GM23338 (cell line): ENCODE data around the gene CDC6. TPM values are rescaled to one million over a fixed set of nuclear protein-coding genes. Genes with fewer than 3 reads are reported as not detected.

ENCODE experiments used
- ATAC-seq: fragments of 200-7000 bp; cut with Tn5 transposase; 3 replicates; pipeline ENCODE4 v1.9.1; 2020
- DNase-seq: peaks from one replicate; pipeline ENCODE4 v3.0.0-alpha.2; 2015; ENCODE audit warnings: low spot score
- H2AFZ ChIP-seq: fragments of 200-600 bp; sonication (generic); 2 replicates; pipeline ENCODE4 v1.8.0; 2016; ENCODE audit warnings: antibody characterized with exemption, mild to moderate bottlenecking, moderate library complexity
- H3F3A ChIP-seq: fragments of 200-600 bp; sonication (generic); replicated peaks from 2 replicates; pipeline ENCODE4 v1.8.0; 2017; ENCODE audit warnings: antibody characterized with exemption, mixed run types, low read depth
- H3K27ac ChIP-seq: fragments of 200-600 bp; sonication (generic); 2 replicates; pipeline ENCODE4 v1.6.1; 2016; ENCODE audit warnings: low read depth
- H3K27me3 ChIP-seq: fragments of 200-600 bp; sonication (generic); 2 replicates; pipeline ENCODE4 v1.8.0; 2016; ENCODE audit warnings: mild to moderate bottlenecking, mixed run types, moderate library complexity; ENCODE audit not compliant: insufficient read depth
- H3K36me3 ChIP-seq: fragments of 200-600 bp; sonication (generic); 2 replicates; pipeline ENCODE4 v1.8.0; 2016; ENCODE audit warnings: mild to moderate bottlenecking; ENCODE audit not compliant: insufficient read depth
- H3K4me1 ChIP-seq: fragments of 200-600 bp; sonication (generic); 2 replicates; pipeline ENCODE4 v1.8.0; 2016; ENCODE audit warnings: mild to moderate bottlenecking, moderate library complexity; ENCODE audit not compliant: insufficient read depth
- H3K4me2 ChIP-seq: fragments of 200-600 bp; sonication (generic); 2 replicates; pipeline ENCODE4 v1.7.1; 2017; ENCODE audit warnings: mixed run types
- H3K4me3 ChIP-seq: fragments of 200-600 bp; sonication (generic); 2 replicates; pipeline ENCODE4 v1.6.1; 2016; ENCODE audit warnings: mixed run types
- H3K79me2 ChIP-seq: fragments of 200-600 bp; sonication (generic); replicated peaks from 2 replicates; pipeline ENCODE4 v1.8.0; 2017; ENCODE audit warnings: mild to moderate bottlenecking; ENCODE audit not compliant: insufficient read depth
- H3K9me2 ChIP-seq: fragments of 200-600 bp; sonication (generic); 2 replicates; pipeline ENCODE4 v1.8.0; 2017; ENCODE audit not compliant: insufficient read depth
- H4K20me1 ChIP-seq: fragments of 200-600 bp; sonication (generic); replicated peaks from 2 replicates; pipeline ENCODE4 v1.8.0; 2017; ENCODE audit warnings: mild to moderate bottlenecking; ENCODE audit not compliant: insufficient read depth
- H3K27ac Mint-ChIP-seq: 2 replicates; pipeline ENCODE4 v1.8.0; 2020; ENCODE audit warnings: inconsistent platforms, mild to moderate bottlenecking, moderate library complexity, mixed read lengths
- H3K27me3 Mint-ChIP-seq: 3 replicates; pipeline ENCODE4 v1.8.0; 2022; ENCODE audit warnings: low read depth, mild to moderate bottlenecking, moderate library complexity, mixed read lengths, inconsistent platforms; ENCODE audit not compliant: insufficient read depth, poor library complexity
- H3K36me3 Mint-ChIP-seq: 3 replicates; pipeline ENCODE4 v1.8.0; 2021; ENCODE audit warnings: low read depth, mild to moderate bottlenecking, inconsistent platforms, moderate library complexity, mixed read lengths
- H3K4me1 Mint-ChIP-seq: 3 replicates; pipeline ENCODE4 v1.8.0; 2020; ENCODE audit warnings: mild to moderate bottlenecking, inconsistent platforms, mixed read lengths
- H3K4me3 Mint-ChIP-seq: 3 replicates; pipeline ENCODE4 v1.8.0; 2021; ENCODE audit warnings: moderate library complexity, mild to moderate bottlenecking, inconsistent platforms, mixed read lengths
- H3K9me3 Mint-ChIP-seq: 3 replicates; pipeline ENCODE4 v1.8.0; 2020; ENCODE audit warnings: moderate library complexity, mild to moderate bottlenecking, inconsistent platforms, mixed read lengths
- CREB1 ChIP-seq: fragments of 250-450 bp; sonication (Bioruptor Pico); IDR thresholded peaks from 2 replicates; pipeline ENCODE4 v1.5.0; 2020; ENCODE audit warnings: low read depth, mild to moderate bottlenecking, moderate library complexity
- CTCF ChIP-seq, 2 experiments: fragments of 200-600 bp in 1 of 2; sonication (generic) in 1 of 2; conservative IDR thresholded peaks; 2 replicates each; pipeline versions ENCODE4 v1.5.1 to v1.6.1; 2016 to 2017; ENCODE audit warnings: antibody characterized with exemption in 2 of 2, low read depth in 2 of 2, mild to moderate bottlenecking in 2 of 2, moderate library complexity in 1 of 2
- EZH2 ChIP-seq: fragments of 200-600 bp; sonication (generic); IDR thresholded peaks from one replicate; pipeline ENCODE4 v1.8.0; 2017; ENCODE audit warnings: antibody characterized with exemption, mild to moderate bottlenecking, low read depth; ENCODE audit not compliant: unreplicated experiment
- EZH2phosphoT487 ChIP-seq: fragments of 200-600 bp; sonication (generic); IDR thresholded peaks from one replicate; pipeline ENCODE4 v1.8.1; 2018; ENCODE audit warnings: antibody characterized with exemption; ENCODE audit not compliant: unreplicated experiment
- JUNB ChIP-seq: IDR thresholded peaks from one replicate; pipeline ENCODE4 v1.6.1; 2016; ENCODE audit warnings: antibody characterized with exemption; ENCODE audit not compliant: unreplicated experiment
- NANOG ChIP-seq: IDR thresholded peaks from 2 replicates; pipeline ENCODE4 v1.6.1; 2016; ENCODE audit warnings: antibody characterized with exemption, borderline replicate concordance
- STAT1 ChIP-seq: IDR thresholded peaks from one replicate; pipeline ENCODE4 v1.6.1; 2016; ENCODE audit warnings: antibody characterized with exemption; ENCODE audit not compliant: unreplicated experiment
- ZNF114 ChIP-seq: fragments of 250-450 bp; sonication (Bioruptor Pico); IDR thresholded peaks from 2 replicates; pipeline ENCODE4 v1.5.0; 2020; ENCODE audit warnings: mild to moderate bottlenecking, moderate library complexity
- ZNF331 ChIP-seq: fragments of 250-450 bp; sonication (Bioruptor Pico); IDR thresholded peaks from 2 replicates; pipeline ENCODE4 v1.5.0; 2020; ENCODE audit warnings: low read depth, mild to moderate bottlenecking, moderate library complexity
- polyA plus RNA-seq: library from polyadenylated mRNA; unstranded; fragments of >200 nt; fragmentation: Nextera tagmentation; extraction: Ambion mirVana; gene quantifications from 2 replicates; pipeline ENCODE4 v1.2.1, GENCODE V29; 2016
- total RNA-seq: library from RNA; depleted of rRNA; stranded (reverse); fragments of >200 nt; shearing (Covaris generic); gene quantifications from 2 replicates; pipeline ENCODE4 v1.2.3, GENCODE V29; 2014
- TF ChIP-seq, protein P1 (sequence below): IDR thresholded peaks from one replicate; pipeline ENCODE4 v1.6.1; 2018; ENCODE audit warnings: antibody characterized with exemption; ENCODE audit not compliant: unreplicated experiment

CDC6 gene
- total and polyA plus RNA-seq, 2 experiments from 2014 or later: 46.2 to 79.9 TPM

DNA sequence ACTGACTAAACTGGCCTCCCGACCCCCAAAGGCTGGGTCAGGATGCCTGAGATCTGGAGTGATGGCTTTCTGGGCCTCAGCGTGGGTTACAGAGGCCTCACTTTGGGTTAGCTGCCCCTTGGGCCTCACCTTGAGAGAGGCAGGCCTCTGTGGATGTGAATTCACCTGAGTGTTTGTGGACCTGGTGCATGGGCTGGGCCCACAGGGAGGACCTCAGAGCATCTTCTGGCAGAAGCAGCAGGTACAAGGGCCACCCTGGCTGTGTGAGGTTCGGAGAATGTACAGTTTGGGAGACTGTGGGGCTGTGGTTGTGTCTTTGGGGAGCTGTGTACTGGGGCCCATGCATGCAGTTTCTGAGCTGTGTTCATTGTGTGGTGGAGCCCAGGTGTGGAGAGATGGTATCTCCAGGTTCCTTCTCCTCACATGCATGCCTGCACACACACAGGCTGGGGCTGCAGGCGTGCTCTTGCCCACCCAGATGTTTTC, 39.6 kb downstream of the CDC6 start:
- Mint-ChIP-seq H3K27ac (no peak overlapping the region), H3K27me3 (peaks cover 11% of the 10 kb centered on the region), H3K4me3 (no peak overlapping the region), H3K4me1 (peaks cover 57% of the 10 kb centered on the region), H3K9me3 (no peaks in the 10 kb centered on the region; the same call in 2 of the 3 replicates), H3K36me3 (peaks cover 5% of the 10 kb centered on the region; the same call in 2 of the 3 replicates)
- Histone ChIP-seq H3F3A (no peaks in the 10 kb centered on the region), H3K27ac (no peak overlapping the region), H3K4me2 (no peak overlapping the region), H3K27me3 (no peaks in the 10 kb centered on the region), H2AFZ (no peak overlapping the region), H4K20me1 (peaks cover 21% of the 10 kb centered on the region; the same call in 1 of the 2 replicates), H3K9me2 (no peaks in the 10 kb centered on the region), H3K4me3 (no peak overlapping the region), H3K4me1 (peaks cover 6% of the 10 kb centered on the region; the same call in 1 of the 2 replicates), H3K36me3 (no peaks in the 10 kb centered on the region), H3K79me2 (peaks cover 21% of the 10 kb centered on the region)
- ATAC-seq (no peak), DNase-seq (no peak)
- TF ChIP-seq, protein P1, sequence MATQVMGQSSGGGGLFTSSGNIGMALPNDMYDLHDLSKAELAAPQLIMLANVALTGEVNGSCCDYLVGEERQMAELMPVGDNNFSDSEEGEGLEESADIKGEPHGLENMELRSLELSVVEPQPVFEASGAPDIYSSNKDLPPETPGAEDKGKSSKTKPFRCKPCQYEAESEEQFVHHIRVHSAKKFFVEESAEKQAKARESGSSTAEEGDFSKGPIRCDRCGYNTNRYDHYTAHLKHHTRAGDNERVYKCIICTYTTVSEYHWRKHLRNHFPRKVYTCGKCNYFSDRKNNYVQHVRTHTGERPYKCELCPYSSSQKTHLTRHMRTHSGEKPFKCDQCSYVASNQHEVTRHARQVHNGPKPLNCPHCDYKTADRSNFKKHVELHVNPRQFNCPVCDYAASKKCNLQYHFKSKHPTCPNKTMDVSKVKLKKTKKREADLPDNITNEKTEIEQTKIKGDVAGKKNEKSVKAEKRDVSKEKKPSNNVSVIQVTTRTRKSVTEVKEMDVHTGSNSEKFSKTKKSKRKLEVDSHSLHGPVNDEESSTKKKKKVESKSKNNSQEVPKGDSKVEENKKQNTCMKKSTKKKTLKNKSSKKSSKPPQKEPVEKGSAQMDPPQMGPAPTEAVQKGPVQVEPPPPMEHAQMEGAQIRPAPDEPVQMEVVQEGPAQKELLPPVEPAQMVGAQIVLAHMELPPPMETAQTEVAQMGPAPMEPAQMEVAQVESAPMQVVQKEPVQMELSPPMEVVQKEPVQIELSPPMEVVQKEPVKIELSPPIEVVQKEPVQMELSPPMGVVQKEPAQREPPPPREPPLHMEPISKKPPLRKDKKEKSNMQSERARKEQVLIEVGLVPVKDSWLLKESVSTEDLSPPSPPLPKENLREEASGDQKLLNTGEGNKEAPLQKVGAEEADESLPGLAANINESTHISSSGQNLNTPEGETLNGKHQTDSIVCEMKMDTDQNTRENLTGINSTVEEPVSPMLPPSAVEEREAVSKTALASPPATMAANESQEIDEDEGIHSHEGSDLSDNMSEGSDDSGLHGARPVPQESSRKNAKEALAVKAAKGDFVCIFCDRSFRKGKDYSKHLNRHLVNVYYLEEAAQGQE: no peak
- no peak for TF ChIP-seq ZNF331 (CRISPR knock-in tag)
- TF ChIP-seq STAT1: no peak

DNA sequence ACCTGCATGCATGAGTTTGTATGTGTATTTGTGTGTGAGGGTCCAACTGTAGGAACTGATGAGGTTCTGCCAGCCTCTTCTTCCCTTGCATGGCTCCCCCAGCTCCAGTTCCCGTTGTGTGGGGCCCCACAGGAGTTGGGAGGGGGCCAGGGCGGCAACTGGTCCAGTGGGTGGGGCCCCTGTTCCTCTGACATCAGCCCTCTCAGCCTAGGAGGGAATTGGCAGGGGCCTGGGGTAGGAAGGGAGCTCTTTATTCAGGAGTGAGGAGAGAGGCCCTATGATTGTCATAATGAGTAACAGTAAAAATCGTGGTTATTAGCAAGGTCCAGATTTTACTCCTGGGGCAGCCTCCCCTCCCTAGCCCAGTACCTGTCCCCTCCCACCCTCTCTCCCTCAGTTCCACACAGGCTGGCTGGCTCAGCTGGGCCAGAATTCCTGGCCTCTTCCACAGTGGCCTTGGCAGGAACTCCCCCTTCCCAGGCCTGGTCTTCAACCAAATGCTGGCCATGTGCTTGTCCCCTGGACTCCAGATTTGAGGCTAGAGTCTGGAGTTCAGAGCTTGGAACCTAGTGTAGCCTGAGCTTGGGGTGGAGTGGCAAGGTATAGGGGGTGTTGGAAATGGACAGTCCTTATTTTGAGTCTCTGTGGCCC, 40.2 kb downstream of the CDC6 start:
- Histone ChIP-seq H4K20me1 (peaks cover 21% of the 10 kb centered on the region; the same call in 1 of the 2 replicates), H3K4me1 (peaks cover 5% of the 10 kb centered on the region; the same call in 1 of the 2 replicates), H3K4me3 (no peak overlapping the region), H3K9me2 (no peaks in the 10 kb centered on the region), H3K36me3 (no peaks in the 10 kb centered on the region), H3K79me2 (peaks cover 16% of the 10 kb centered on the region), H3F3A (no peaks in the 10 kb centered on the region), H2AFZ (no peak overlapping the region), H3K4me2 (no peak overlapping the region), H3K27ac (no peak overlapping the region), H3K27me3 (no peaks in the 10 kb centered on the region)
- DNase-seq (no peak), ATAC-seq (no peak)
- no peak overlapping the region for H3K4me3 Mint-ChIP-seq
- H3K9me3 Mint-ChIP-seq: no peaks in the 10 kb centered on the region; the same call in 2 of the 3 replicates
- peaks cover 8% of the 10 kb centered on the region for H3K36me3 Mint-ChIP-seq
- H3K27ac Mint-ChIP-seq: no peak overlapping the region
- H3K4me1 Mint-ChIP-seq: peaks cover 51% of the 10 kb centered on the region
- H3K27me3 Mint-ChIP-seq: peaks cover 11% of the 10 kb centered on the region
- TF ChIP-seq JUNB (no peak), CTCF (conservative IDR thresholded peaks at IDR 0.05; ENCODE audit: low read depth in 2 of 2) (no peak), CREB1 (CRISPR knock-in tag) (no peak), ZNF114 (CRISPR knock-in tag) (no peak), NANOG (no peak), EZH2 (no peak), EZH2phosphoT487 (no peak)
- TF ChIP-seq, protein P1: no peak
